K562 (cell line): ENCODE results near the gene NOD1. TPM values are rescaled to one million over a fixed set of nuclear protein-coding genes. Genes with fewer than 3 reads are reported as not detected.

Source experiments
- CEBPG ChIP-seq, 3 experiments: fragments of 200-800 bp in 1 of 3; sonication (Bioruptor generic) in 1 of 3; sonication (generic) in 1 of 3; formaldehyde crosslinking in 1 of 3; IDR thresholded peaks in 2 of 3; conservative IDR thresholded peaks in 1 of 3; 2 replicates each; pipeline versions ENCODE4 v1.6.1 to v1.8.0; 2016 to 2022; ENCODE audit warnings: missing compliant biosample characterization in 2 of 3, missing genetic modification characterization in 2 of 3, mild to moderate bottlenecking in 1 of 3, missing genetic modification reagents in 1 of 3
- CREB1 ChIP-seq, 2 experiments: sonication (generic) in 1 of 2; formaldehyde crosslinking in 1 of 2; IDR thresholded peaks; 2 replicates each; pipeline versions ENCODE4 v1.6.1 to v1.8.0; 2012 to 2022; ENCODE audit warnings: inconsistent platforms in 1 of 2, mild to moderate bottlenecking in 1 of 2, missing genetic modification reagents in 1 of 2, moderate library complexity in 1 of 2
- ETV5 ChIP-seq: sonication (generic); formaldehyde crosslinking; IDR thresholded peaks from 2 replicates; pipeline ENCODE4 v1.4.0; 2020; ENCODE audit warnings: low read depth, mild to moderate bottlenecking, missing genetic modification reagents
- IFI16 ChIP-seq: fragments of 250-450 bp; sonication (Bioruptor Pico); IDR thresholded peaks from 2 replicates; pipeline ENCODE4 v2.1.2; 2022; ENCODE audit warnings: mild to moderate bottlenecking, inconsistent platforms
- KLF10 ChIP-seq: fragments of 250-450 bp; sonication (Bioruptor Pico); IDR thresholded peaks from 2 replicates; pipeline ENCODE4 v1.6.1; 2021; ENCODE audit warnings: matching md5 sums
- MEF2A ChIP-seq: IDR thresholded peaks from 2 replicates; pipeline ENCODE4 v1.6.1; 2011; ENCODE audit warnings: low read depth, mild to moderate bottlenecking, low read length, moderate library complexity; ENCODE audit not compliant: control insufficient read depth
- MIER1 ChIP-seq: fragments of 450-650 bp; IDR thresholded peaks from 2 replicates; pipeline ENCODE4 v1.6.1; 2016; ENCODE audit warnings: antibody characterized with exemption, mild to moderate bottlenecking, low read depth
- MTA2 ChIP-seq: fragments of 450-650 bp; IDR thresholded peaks from 2 replicates; pipeline ENCODE4 v1.6.1; 2016; ENCODE audit warnings: low read depth
- NR1H2 ChIP-seq: sonication (generic); formaldehyde crosslinking; IDR thresholded peaks from 2 replicates; pipeline ENCODE4 v1.4.0; 2020; ENCODE audit warnings: mild to moderate bottlenecking, missing genetic modification reagents
- POLR2AphosphoS2 ChIP-seq: IDR thresholded peaks from 2 replicates; pipeline ENCODE4 v1.6.1; 2012; ENCODE audit warnings: low read length, improper control_type of control experiment
- POLR2G ChIP-seq: fragments of 200-400 bp; formaldehyde crosslinking; IDR thresholded peaks from 2 replicates; pipeline ENCODE4 v1.6.1; 2017; ENCODE audit warnings: low read depth, mild to moderate bottlenecking, antibody characterized with exemption, low read length, moderate library complexity
- TAF9B ChIP-seq: fragments of 450-650 bp; IDR thresholded peaks from 2 replicates; pipeline ENCODE4 v1.6.1; 2018; ENCODE audit warnings: mild to moderate bottlenecking; ENCODE audit not compliant: partially characterized antibody
- TCFL5 ChIP-seq: fragments of 250-450 bp; sonication (Bioruptor Pico); conservative IDR thresholded peaks from 2 replicates; pipeline ENCODE4 v1.6.1; 2021; ENCODE audit warnings: mild to moderate bottlenecking, moderate library complexity, matching md5 sums
- YBX1 ChIP-seq: fragments of 450-650 bp; IDR thresholded peaks from 2 replicates; pipeline ENCODE4 v1.7.1; 2016; ENCODE audit warnings: mild to moderate bottlenecking
- ZNF316 ChIP-seq: fragments of 450-650 bp; IDR thresholded peaks from 2 replicates; pipeline ENCODE4 v1.6.1; 2016
- ZNF507 ChIP-seq: conservative IDR thresholded peaks from 2 replicates; pipeline ENCODE4 v1.6.1; 2017; ENCODE audit warnings: missing genetic modification characterization, missing compliant biosample characterization
- ZNF780A ChIP-seq: fragments of 250-450 bp; sonication (Bioruptor Pico); IDR thresholded peaks from 2 replicates; pipeline ENCODE4 v1.5.0; 2021; ENCODE audit warnings: mild to moderate bottlenecking
- polyA plus RNA-seq, 8 experiments: library from polyadenylated mRNA; depleted of rRNA in 4 of 8; stranded (reverse) in 5 of 8; unstranded in 3 of 8; fragments of >200 nt; fragmentation: Nextera tagmentation in 2 of 8; fragmentation: Illumina TruSeq in 1 of 8; extraction: Ambion mirVana in 2 of 8; extraction: Trizol in 1 of 8; gene quantifications; 2 replicates each; pipeline versions ENCODE4 v1.2.1 to v1.2.3, GENCODE V29; 2011 to 2014; ENCODE audit warnings: inconsistent platforms in 1 of 8, missing spikeins in 1 of 8
- total RNA-seq, 7 experiments: library from RNA; depleted of rRNA in 6 of 7; stranded (reverse); fragments of >200 nt in 6 of 7; fragmentation: Illumina TruSeq in 2 of 7; extraction: Trizol in 2 of 7; gene quantifications; 2 replicates each; pipeline versions ENCODE4 v1.2.1 to v1.2.3, GENCODE V29; 2011 to 2021; ENCODE audit warnings: low replicate concordance in 1 of 7
- TF ChIP-seq, protein P1 (sequence below), 2 experiments: IDR thresholded peaks in 1 of 2; conservative IDR thresholded peaks in 1 of 2; 2 replicates each; pipeline ENCODE4 v1.6.1; 2016; ENCODE audit warnings: low read depth in 2 of 2, mild to moderate bottlenecking in 1 of 2, missing compliant biosample characterization in 1 of 2, missing genetic modification characterization in 1 of 2, moderate library complexity in 1 of 2
- TF ChIP-seq, protein P2 (sequence below): fragments of 450-650 bp; IDR thresholded peaks from 2 replicates; pipeline ENCODE4 v1.6.1; 2018; ENCODE audit not compliant: partially characterized antibody
- TF ChIP-seq, protein P3 (sequence below): fragments of 250-450 bp; sonication (Bioruptor Pico); IDR thresholded peaks from 2 replicates; pipeline ENCODE4 v1.4.0; 2020; ENCODE audit warnings: mild to moderate bottlenecking, moderate library complexity

The NOD1 gene
- total and polyA plus RNA-seq, 9 of the 15 experiments (the other 6 are each of a cell fraction or from before 2014, with no cell fraction given), result 0.34 to 7.1 (median 4.7) TPM

DNA sequence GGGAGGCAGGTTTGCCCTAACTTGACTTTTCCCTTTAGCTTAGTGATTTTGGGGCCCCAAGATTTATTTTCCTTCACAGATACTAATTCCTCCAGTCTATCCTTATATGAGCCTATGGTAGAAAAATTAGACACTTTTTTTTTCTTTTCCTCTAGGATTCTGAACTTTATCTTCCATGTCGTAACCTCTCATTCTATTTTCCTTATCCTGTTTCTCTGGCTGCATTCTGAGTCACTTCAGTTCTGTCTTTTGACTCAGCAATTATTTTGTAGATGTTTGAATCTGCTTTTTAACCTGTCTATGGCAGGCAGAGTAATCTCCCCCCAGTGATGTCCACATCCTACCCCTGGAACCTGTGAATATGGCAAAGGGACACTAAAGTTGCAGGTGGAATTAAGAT lies 7.1 kb upstream of the NOD1 start (continued):
- TF ChIP-seq, protein P1, sequence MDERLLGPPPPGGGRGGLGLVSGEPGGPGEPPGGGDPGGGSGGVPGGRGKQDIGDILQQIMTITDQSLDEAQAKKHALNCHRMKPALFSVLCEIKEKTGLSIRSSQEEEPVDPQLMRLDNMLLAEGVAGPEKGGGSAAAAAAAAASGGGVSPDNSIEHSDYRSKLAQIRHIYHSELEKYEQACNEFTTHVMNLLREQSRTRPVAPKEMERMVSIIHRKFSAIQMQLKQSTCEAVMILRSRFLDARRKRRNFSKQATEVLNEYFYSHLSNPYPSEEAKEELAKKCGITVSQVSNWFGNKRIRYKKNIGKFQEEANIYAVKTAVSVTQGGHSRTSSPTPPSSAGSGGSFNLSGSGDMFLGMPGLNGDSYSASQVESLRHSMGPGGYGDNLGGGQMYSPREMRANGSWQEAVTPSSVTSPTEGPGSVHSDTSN (CRISPR knock-in tag; IDR thresholded peaks at IDR 0.05; ENCODE audit: low read depth), result no peak
- TF ChIP-seq, protein P1 (tag; conservative IDR thresholded peaks at IDR 0.05; ENCODE audit: low read depth), result no peak
- TF ChIP-seq ZNF316 (peak; percentile 91), CEBPG (CRISPR knock-in tag; IDR thresholded peaks at IDR 0.05) (no peak), CEBPG (tag; conservative IDR thresholded peaks at IDR 0.05 in 1 of 2, IDR thresholded peaks at IDR 0.05 in 1 of 2) (no peak), ZNF507 (tag) (no peak), POLR2G (no peak), POLR2AphosphoS2 (no peak), CREB1 (IDR thresholded peaks at IDR 0.05) (no peak), CREB1 (CRISPR knock-in tag; IDR thresholded peaks at IDR 0.05) (no peak), TCFL5 (no peak), YBX1 (no peak), ETV5 (CRISPR knock-in tag) (no peak), NR1H2 (CRISPR knock-in tag) (no peak), IFI16 (CRISPR knock-in tag) (no peak), TAF9B (no peak), MEF2A (no peak), MIER1 (no peak), KLF10 (no peak), MTA2 (no peak), ZNF780A (CRISPR knock-in tag) (no peak)
- TF ChIP-seq, protein P2, sequence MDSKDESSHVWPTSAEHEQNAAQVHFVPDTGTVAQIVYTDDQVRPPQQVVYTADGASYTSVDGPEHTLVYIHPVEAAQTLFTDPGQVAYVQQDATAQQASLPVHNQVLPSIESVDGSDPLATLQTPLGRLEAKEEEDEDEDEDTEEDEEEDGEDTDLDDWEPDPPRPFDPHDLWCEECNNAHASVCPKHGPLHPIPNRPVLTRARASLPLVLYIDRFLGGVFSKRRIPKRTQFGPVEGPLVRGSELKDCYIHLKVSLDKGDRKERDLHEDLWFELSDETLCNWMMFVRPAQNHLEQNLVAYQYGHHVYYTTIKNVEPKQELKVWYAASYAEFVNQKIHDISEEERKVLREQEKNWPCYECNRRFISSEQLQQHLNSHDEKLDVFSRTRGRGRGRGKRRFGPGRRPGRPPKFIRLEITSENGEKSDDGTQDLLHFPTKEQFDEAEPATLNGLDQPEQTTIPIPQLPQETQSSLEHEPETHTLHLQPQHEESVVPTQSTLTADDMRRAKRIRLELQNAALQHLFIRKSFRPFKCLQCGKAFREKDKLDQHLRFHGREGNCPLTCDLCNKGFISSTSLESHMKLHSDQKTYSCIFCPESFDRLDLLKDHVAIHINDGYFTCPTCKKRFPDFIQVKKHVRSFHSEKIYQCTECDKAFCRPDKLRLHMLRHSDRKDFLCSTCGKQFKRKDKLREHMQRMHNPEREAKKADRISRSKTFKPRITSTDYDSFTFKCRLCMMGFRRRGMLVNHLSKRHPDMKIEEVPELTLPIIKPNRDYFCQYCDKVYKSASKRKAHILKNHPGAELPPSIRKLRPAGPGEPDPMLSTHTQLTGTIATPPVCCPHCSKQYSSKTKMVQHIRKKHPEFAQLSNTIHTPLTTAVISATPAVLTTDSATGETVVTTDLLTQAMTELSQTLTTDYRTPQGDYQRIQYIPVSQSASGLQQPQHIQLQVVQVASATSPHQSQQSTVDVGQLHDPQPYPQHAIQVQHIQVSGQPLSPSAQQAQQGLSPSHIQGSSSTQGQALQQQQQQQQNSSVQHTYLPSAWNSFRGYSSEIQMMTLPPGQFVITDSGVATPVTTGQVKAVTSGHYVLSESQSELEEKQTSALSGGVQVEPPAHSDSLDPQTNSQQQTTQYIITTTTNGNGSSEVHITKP, result no peak
- TF ChIP-seq, protein P3, sequence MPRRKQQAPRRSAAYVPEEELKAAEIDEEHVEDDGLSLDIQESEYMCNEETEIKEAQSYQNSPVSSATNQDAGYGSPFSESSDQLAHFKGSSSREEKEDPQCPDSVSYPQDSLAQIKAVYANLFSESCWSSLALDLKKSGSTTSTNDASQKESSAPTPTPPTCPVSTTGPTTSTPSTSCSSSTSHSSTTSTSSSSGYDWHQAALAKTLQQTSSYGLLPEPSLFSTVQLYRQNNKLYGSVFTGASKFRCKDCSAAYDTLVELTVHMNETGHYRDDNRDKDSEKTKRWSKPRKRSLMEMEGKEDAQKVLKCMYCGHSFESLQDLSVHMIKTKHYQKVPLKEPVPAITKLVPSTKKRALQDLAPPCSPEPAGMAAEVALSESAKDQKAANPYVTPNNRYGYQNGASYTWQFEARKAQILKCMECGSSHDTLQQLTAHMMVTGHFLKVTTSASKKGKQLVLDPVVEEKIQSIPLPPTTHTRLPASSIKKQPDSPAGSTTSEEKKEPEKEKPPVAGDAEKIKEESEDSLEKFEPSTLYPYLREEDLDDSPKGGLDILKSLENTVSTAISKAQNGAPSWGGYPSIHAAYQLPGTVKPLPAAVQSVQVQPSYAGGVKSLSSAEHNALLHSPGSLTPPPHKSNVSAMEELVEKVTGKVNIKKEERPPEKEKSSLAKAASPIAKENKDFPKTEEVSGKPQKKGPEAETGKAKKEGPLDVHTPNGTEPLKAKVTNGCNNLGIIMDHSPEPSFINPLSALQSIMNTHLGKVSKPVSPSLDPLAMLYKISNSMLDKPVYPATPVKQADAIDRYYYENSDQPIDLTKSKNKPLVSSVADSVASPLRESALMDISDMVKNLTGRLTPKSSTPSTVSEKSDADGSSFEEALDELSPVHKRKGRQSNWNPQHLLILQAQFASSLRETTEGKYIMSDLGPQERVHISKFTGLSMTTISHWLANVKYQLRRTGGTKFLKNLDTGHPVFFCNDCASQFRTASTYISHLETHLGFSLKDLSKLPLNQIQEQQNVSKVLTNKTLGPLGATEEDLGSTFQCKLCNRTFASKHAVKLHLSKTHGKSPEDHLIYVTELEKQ (CRISPR knock-in tag), result no peak
